DOHH2 (cell line): ENCODE results near the gene KLHL1.

ENCODE experiments used
- H3F3A ChIP-seq: fragments of 200-600 bp; sonication (generic), shearing (Covaris generic); 2 replicates; pipeline ENCODE4 v1.6.0; 2016; ENCODE audit warnings: antibody characterized with exemption, mild to moderate bottlenecking; ENCODE audit not compliant: control insufficient read depth, insufficient read depth
- H3K27ac ChIP-seq: fragments of 200-600 bp; sonication (generic); 2 replicates; pipeline ENCODE4 v1.5.1; 2014; ENCODE audit warnings: low read depth, mild to moderate bottlenecking, low read length, moderate library complexity
- H3K27me3 ChIP-seq: fragments of 200-600 bp; sonication (generic); 2 replicates; pipeline ENCODE4 v1.6.1; 2014; ENCODE audit warnings: mild to moderate bottlenecking, low read length, mixed read lengths; ENCODE audit not compliant: control insufficient read depth
- H3K36me3 ChIP-seq: fragments of 200-600 bp; sonication (generic); 2 replicates; pipeline ENCODE4 v1.6.1; 2014; ENCODE audit warnings: mild to moderate bottlenecking, low read length, moderate library complexity, mixed read lengths; ENCODE audit not compliant: control insufficient read depth
- H3K4me1 ChIP-seq: fragments of 200-600 bp; sonication (generic); 2 replicates; pipeline ENCODE4 v1.6.1; 2014; ENCODE audit warnings: mild to moderate bottlenecking, low read length, mixed read lengths; ENCODE audit not compliant: control insufficient read depth
- H3K4me2 ChIP-seq: fragments of 200-600 bp; sonication (generic); 2 replicates; pipeline ENCODE4 v1.6.0; 2014; ENCODE audit warnings: mild to moderate bottlenecking, low read length, moderate library complexity
- H3K4me3 ChIP-seq: fragments of 200-600 bp; sonication (generic); 2 replicates; pipeline ENCODE4 v1.5.1; 2014; ENCODE audit warnings: mild to moderate bottlenecking, low read length, mixed read lengths
- H3K79me2 ChIP-seq: fragments of 200-600 bp; sonication (generic); 2 replicates; pipeline ENCODE4 v1.6.1; 2014; ENCODE audit warnings: mild to moderate bottlenecking, low read length, mixed read lengths; ENCODE audit not compliant: control insufficient read depth
- H3K9me2 ChIP-seq: fragments of 200-600 bp; sonication (generic); replicated peaks from 2 replicates; pipeline ENCODE4 v1.6.1; 2014; ENCODE audit warnings: mild to moderate bottlenecking, low read length, mixed read lengths; ENCODE audit not compliant: control insufficient read depth
- H3K9me3 ChIP-seq: fragments of 200-600 bp; sonication (generic); 2 replicates; pipeline ENCODE4 v1.6.1; 2014; ENCODE audit warnings: antibody characterized with exemption, low read length, mixed read lengths; ENCODE audit not compliant: control insufficient read depth, insufficient read depth
- H4K20me1 ChIP-seq: fragments of 200-600 bp; sonication (generic); 2 replicates; pipeline ENCODE4 v1.6.0; 2014; ENCODE audit warnings: low read depth, mild to moderate bottlenecking, antibody characterized with exemption, low read length, moderate library complexity; ENCODE audit not compliant: control insufficient read depth, insufficient read depth
- EZH2phosphoT487 ChIP-seq: fragments of 200-600 bp; sonication (generic); IDR thresholded peaks from 2 replicates; pipeline ENCODE4 v1.6.1; 2017; ENCODE audit warnings: borderline replicate concordance, mild to moderate bottlenecking, antibody characterized with exemption, low read length, moderate library complexity, mixed read lengths
- TF ChIP-seq, protein P1 (sequence below): fragments of 200-600 bp; sonication (generic); IDR thresholded peaks from one replicate; pipeline ENCODE4 v1.5.1; 2014; ENCODE audit warnings: antibody characterized with exemption, mild to moderate bottlenecking, low read depth, low read length; ENCODE audit not compliant: poor library complexity, severe bottlenecking

The KLHL1 gene

DNA sequence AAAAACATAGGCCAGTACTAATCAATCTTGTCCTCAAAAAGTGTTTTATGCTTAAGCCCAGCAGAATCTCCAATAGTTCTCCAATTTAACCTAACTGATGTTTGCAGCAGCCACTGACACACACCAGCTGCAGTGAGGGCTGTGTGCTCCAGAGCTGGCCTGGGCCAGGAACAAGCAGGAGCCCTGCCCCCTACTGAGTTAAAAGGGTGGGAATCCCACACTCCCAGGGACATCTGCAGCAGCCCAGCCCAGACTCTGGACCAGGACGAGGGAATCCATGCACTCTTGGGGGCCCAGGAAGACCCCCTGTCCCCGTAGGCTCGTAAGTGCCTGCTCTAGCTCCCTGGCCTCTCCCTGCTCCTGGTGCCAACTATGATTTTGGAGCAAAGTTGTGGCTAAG is 92.1 kb downstream of the KLHL1 start:
- Histone ChIP-seq H3F3A (no peaks in the 10 kb centered on the region), H3K36me3 (no peaks in the 10 kb centered on the region), H3K27ac (no peak overlapping the region), H3K27me3 (no peaks in the 10 kb centered on the region), H3K4me2 (no peak overlapping the region), H3K4me1 (no peaks in the 10 kb centered on the region), H4K20me1 (no peaks in the 10 kb centered on the region), H3K9me3 (peaks cover 9% of the 10 kb centered on the region; the same call in 1 of the 2 replicates), H3K9me2 (no peaks in the 10 kb centered on the region), H3K79me2 (no peaks in the 10 kb centered on the region), H3K4me3 (no peak overlapping the region)
- TF ChIP-seq, protein P1, sequence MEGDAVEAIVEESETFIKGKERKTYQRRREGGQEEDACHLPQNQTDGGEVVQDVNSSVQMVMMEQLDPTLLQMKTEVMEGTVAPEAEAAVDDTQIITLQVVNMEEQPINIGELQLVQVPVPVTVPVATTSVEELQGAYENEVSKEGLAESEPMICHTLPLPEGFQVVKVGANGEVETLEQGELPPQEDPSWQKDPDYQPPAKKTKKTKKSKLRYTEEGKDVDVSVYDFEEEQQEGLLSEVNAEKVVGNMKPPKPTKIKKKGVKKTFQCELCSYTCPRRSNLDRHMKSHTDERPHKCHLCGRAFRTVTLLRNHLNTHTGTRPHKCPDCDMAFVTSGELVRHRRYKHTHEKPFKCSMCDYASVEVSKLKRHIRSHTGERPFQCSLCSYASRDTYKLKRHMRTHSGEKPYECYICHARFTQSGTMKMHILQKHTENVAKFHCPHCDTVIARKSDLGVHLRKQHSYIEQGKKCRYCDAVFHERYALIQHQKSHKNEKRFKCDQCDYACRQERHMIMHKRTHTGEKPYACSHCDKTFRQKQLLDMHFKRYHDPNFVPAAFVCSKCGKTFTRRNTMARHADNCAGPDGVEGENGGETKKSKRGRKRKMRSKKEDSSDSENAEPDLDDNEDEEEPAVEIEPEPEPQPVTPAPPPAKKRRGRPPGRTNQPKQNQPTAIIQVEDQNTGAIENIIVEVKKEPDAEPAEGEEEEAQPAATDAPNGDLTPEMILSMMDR: no peak
- no peak for TF ChIP-seq EZH2phosphoT487

DNA sequence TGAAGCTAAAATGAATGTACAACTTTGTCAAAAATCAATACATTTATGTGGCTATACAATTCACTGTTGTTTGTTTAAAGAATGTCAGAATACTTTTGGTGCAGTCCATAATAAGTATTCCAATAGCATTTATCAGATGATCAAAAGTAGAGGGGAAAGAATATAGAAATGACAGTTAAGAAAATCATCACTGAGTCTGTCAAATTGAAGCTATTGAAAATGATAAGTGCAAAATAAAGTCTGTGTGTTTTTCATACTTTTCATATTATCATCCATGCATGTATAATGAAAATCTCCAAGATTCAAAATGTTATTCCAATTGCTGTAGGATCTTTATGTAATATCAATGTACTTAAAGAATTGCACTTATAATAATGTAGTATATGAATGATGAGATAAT is 93.9 kb downstream of the KLHL1 start:
- no peak overlapping the region for H3K4me2 ChIP-seq
- no peaks in the 10 kb centered on the region for H3K36me3 ChIP-seq
- H3K4me3 ChIP-seq: no peak overlapping the region
- no peak overlapping the region for H3K27ac ChIP-seq
- no peaks in the 10 kb centered on the region for H3F3A ChIP-seq
- peaks cover 9% of the 10 kb centered on the region; the same call in 1 of the 2 replicates for H3K9me3 ChIP-seq
- H4K20me1 ChIP-seq: no peaks in the 10 kb centered on the region
- TF ChIP-seq EZH2phosphoT487: no peak
- TF ChIP-seq, protein P1: no peak
- H3K4me1 ChIP-seq: no peaks in the 10 kb centered on the region
- no peaks in the 10 kb centered on the region for H3K27me3 ChIP-seq
- H3K79me2 ChIP-seq: no peaks in the 10 kb centered on the region
- H3K9me2 ChIP-seq: no peaks in the 10 kb centered on the region

DNA sequence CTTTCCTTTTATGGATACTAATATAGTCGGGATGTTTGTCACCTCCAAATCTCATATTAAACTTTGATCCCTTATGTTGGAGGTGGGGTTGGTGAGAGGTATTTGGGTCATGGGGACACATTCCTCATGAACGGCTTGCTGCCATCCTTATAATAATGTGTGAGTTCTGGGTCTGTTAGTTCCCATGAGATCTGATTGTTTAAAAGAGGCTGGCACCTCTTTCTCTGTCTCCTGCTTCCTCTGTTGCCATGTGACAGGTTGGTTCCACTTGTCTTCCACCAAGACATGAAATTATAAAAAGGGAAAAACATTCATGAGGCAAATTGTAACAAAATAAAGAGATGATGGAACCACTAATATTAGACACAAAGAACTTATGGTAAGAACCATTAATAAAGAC is 108.4 kb downstream of the KLHL1 start:
- Histone ChIP-seq H4K20me1 (no peaks in the 10 kb centered on the region), H3K36me3 (no peaks in the 10 kb centered on the region), H3F3A (no peaks in the 10 kb centered on the region), H3K9me3 (no peaks in the 10 kb centered on the region), H3K4me1 (no peaks in the 10 kb centered on the region), H3K79me2 (no peaks in the 10 kb centered on the region), H3K27ac (no peak overlapping the region), H3K27me3 (no peaks in the 10 kb centered on the region), H3K4me3 (no peak overlapping the region), H3K9me2 (no peaks in the 10 kb centered on the region), H3K4me2 (no peak overlapping the region)
- no peak for TF ChIP-seq EZH2phosphoT487
- TF ChIP-seq, protein P1: no peak

DNA sequence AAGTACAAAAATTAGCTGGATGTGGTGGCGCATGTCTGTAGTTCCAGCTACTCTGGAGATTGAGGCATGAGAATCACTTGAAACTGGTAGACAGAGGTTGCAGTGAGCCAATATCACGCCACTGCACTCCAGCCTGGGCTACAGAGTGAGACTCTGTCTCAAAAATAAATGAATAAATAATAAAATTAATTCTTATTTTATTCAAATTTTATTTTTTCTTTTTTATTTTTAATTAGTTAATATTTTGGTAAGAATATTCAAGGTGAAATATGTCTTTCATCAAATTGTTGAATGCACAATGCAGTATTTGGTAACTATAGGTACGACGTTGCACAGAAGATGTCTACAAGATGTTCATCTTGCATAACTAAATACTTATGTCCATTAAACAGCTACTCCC is 111.2 kb downstream of the KLHL1 start:
- Histone ChIP-seq H3K9me3 (no peaks in the 10 kb centered on the region), H4K20me1 (no peaks in the 10 kb centered on the region), H3K4me1 (no peaks in the 10 kb centered on the region), H3K4me2 (no peak overlapping the region), H3F3A (no peaks in the 10 kb centered on the region), H3K36me3 (no peaks in the 10 kb centered on the region), H3K27ac (no peak overlapping the region), H3K27me3 (no peaks in the 10 kb centered on the region), H3K79me2 (no peaks in the 10 kb centered on the region), H3K9me2 (no peaks in the 10 kb centered on the region), H3K4me3 (no peak overlapping the region)
- TF ChIP-seq EZH2phosphoT487: no peak
- TF ChIP-seq, protein P1: no peak
